Raji (cell line): ENCODE measurements around the gene DCST1.

Source experiments
- POLR2A ChIP-seq: IDR thresholded peaks from 2 replicates; pipeline ENCODE4 v1.6.1; 2011; ENCODE audit warnings: low read depth, low read length, control low read depth; ENCODE audit not compliant: insufficient read depth

DCST1 gene

DNA sequence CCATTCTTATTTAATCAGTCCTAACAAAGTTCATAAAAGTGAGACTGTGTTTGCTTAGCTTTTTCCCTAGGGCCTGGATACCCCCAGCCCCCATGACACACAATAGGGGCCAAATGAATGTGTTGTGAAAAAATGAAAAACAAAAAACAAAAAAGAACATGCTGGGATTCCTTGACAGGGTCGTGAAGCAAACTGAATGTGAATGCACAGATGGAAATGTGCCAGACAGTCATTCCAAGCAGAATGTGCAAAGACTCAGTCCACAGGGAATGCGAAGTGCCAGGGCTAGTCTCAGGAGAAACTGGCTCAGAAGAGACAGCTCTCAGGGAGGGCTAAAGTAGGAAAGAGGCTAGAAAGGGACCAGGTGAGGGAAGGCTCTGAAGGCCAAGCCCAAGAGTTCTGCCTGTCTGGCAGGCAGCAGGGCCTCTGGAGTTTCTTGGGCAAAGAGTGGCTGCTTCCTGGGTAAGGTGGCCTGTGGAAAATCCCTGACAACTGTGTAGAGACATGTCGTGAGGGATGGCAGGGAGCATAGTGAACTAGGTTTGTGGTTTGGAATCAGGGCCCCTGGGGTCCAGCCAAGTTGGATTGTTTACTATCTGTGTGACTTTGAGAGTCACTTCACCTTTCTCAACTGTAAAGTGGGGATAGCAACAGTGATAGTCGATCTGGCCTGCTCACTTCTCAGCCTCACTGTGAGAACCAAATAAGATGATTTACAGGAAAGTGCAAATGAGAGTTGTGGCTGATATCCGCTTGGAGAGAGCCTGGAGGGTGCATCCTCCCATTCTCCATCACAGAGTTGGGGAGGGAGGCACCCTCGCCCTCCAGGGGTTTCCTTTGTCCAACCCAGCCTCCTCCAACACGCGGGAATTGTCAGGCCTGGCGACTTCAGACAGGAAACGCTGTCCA is 16.3 kb downstream of the DCST1 start:
- no peak for TF ChIP-seq POLR2A

DNA sequence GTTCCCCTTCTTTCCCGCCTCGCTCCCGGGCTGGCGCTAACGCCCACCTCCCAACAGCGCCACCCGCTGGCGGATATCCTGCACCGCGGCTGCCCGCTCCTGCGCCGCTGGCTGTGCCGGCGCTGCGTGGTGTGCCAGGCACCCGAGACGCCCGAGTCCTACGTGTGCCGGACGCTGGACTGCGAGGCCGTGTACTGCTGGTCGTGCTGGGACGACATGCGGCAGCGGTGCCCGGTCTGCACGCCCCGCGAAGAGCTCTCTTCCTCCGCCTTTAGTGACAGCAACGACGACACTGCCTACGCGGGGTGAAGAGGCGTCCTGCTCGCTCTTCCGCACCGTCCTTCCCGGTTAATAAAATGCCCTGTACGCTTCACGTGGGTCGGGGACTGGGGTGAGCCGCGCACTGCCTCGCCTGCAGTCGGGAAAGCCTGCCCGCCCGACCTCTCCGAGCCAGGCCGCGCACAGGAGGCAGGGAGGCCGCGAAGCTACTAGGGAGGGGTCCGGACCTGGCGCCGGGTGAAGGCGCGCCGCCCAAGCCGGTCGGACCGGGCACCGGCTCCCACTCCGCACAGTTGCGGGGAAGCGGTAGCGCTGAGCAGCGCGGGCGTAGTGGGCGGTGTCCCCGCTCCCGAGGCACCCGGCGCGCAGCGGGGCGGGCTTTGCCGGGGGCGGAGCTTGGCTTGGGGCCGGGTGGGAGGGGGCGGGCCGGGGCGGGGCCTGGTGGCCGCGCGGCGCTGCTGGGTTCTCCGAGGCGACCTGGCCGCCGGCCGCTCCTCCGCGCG is 17.1 kb downstream of the DCST1 start, which contains the start of gene ADAM15:
Gene ADAM15 (plus strand): TSS at position 757 of the 782 bp plus-strand sequence. CDS start 71 bp downstream, outside the sequence.
- peak; percentile 68 for TF ChIP-seq POLR2A

DNA sequence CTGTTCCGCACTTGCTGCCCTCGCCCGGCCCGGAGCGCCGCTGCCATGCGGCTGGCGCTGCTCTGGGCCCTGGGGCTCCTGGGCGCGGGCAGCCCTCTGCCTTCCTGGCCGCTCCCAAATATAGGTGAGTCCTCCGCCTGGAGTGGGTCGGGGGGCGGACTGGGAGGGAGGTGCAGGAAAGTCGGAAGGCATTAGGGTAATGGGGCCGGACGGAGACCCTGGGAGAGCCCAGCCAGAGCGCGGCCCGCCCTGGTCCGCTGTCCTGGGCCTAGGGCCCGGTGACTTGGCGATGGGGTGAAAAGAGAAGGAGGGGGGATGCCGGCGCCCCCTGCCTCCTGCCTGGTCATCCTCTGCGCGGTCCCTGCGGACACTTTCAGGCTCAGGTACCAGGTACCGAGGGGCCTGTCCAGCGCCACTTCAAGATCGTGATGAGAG is 17.7 kb downstream of the DCST1 start:
- peak; percentile 69; the same call in 1 of the 2 replicates for TF ChIP-seq POLR2A

DNA sequence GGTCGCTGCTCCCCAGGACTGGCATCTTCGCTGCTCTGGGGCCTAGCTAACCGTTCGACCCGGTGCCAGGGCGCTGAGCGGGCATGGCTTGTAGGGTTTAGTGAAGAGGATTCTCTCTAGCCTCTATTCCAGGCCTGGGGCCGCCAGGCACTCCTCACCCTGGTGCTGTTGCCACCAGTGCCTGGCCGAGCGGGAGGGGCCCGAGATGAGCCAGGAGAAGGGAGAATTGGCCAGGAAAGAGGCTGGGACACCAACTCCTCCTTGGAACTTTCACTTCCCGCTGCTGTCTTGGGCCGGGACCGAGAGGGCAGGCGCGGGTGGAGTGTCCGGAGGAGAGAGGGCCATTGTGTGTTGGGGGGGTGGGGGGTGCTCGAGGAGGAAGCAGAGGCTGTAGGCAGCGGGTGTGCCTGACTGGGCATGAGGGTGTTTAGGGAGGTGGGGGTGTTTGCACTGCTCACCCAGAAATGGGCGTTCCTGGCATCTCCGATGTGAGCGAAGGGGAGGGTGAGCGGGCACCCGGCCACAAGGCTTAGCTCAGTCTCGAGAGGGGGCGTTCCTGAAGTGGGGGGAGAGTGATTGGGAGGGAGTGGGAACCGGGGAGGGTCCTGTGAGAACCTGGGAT is 18.3 kb downstream of the DCST1 start:
- no peak for TF ChIP-seq POLR2A

DNA sequence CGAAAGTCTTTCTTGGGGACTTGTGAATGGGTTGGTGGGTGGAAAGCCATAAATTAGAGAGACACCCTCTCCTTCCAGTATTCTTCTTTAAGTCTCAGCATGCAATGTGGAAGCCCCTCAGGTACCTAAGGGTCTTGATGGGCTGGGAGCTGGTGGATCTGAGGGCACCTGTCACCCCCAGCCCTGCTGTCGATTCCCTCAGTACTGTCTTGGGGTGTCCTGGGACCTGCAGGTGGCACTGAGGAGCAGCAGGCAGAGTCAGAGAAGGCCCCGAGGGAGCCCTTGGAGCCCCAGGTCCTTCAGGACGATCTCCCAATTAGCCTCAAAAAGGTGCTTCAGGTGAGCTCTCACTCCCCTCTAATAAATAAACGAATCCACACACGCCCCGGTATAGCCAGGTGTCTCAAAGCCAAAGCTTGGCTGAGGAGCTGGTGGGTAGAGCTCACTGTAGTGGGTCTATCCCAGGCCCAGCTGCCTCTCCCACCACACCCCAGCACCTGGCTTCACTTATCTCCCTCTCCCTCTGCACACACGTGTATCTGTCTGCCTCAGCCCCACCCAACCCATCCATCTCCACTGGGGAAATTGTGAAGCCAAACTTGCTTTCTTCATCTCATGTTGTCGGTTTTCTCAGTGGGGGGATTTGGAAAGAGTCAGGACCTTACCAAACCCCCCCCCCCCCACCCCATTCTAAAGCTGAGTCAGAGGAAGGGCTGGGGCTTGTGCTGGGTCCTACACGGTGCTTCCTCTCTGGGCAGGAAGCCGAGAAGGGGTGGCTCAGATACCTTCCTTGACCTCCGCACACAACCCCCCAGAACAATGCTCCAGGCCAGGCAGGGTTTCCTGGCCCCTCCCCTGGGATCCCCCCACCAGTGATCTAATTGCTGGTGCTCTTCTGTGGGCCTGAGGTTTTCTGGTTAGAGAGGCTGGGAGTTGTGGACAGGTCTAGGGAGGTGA is 19.1 kb downstream of the DCST1 start:
- TF ChIP-seq POLR2A, result no peak

DNA sequence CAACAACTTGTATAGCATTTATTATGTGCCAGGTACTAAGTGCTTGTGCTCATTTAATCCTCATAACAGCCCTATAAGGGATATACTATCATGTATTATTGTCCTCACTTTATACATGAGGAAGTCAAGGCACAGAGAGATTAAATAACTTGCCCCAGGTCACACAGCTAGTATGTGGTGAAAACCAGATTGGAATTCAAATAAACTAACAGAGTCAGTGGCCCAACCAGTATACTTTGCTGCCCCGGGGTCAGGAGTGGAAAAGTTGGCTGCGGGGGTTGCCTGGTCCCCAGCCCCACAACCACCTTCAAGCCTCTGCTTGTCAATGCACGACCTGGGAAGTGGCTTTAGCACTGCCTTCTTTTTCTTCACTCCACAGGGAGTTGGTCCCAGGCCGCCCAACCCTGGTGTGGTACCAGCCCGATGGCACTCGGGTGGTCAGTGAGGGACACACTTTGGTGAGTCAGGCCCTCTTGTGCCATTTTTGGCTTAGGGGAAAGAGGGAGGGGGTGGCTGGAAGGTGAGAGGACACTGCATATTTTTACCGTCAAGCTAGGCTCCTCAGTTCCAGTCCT is 20.0 kb downstream of the DCST1 start:
- TF ChIP-seq POLR2A, result no peak

DNA sequence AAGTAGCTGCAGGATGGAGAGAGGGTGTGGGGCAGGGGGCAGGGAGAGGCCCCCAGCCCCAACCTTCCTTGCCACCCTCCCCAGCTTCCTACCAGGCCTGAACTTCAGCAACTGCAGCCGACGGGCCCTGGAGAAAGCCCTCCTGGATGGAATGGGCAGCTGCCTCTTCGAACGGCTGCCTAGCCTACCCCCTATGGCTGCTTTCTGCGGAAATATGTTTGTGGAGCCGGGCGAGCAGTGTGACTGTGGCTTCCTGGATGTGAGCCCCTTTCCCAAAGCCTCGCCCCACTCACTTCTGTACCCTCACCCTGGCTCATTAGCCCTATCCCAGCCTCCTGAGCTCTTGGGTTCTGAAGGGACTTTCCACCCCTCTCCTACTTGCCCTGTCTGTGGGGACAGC is 23.5 kb downstream of the DCST1 start:
- no peak for TF ChIP-seq POLR2A

DNA sequence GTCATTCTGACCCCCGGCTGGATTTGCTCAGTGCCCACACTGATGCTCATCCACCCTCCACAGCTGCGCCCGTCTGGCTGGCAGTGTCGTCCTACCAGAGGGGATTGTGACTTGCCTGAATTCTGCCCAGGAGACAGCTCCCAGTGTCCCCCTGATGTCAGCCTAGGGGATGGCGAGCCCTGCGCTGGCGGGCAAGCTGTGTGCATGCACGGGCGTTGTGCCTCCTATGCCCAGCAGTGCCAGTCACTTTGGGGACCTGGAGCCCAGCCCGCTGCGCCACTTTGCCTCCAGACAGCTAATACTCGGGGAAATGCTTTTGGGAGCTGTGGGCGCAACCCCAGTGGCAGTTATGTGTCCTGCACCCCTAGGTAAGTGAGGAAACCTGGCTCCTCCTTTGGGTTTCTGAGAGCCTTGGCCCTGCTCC is 24.2 kb downstream of the DCST1 start:
- no peak for TF ChIP-seq POLR2A

DNA sequence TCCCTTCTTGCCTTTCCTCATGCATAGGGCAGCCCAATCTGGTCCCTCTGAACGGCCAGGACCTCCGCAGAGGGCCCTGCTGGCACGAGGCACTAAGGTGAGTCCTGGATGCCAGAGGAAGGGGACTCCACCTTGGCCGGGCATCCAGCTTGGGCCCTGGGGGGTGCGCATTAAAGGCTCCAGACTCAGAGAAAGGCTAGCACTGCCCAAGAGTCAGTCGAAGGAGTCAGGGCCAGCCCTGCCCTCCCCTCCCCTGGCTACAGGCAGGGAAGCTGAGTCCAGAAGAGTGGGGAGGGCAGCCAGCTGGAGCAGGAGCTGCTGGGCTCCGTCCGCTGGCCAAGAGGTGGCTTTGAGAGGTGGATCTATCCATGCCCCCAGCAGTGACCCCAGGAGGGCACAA is 27.1 kb downstream of the DCST1 start:
- no peak for TF ChIP-seq POLR2A

DNA sequence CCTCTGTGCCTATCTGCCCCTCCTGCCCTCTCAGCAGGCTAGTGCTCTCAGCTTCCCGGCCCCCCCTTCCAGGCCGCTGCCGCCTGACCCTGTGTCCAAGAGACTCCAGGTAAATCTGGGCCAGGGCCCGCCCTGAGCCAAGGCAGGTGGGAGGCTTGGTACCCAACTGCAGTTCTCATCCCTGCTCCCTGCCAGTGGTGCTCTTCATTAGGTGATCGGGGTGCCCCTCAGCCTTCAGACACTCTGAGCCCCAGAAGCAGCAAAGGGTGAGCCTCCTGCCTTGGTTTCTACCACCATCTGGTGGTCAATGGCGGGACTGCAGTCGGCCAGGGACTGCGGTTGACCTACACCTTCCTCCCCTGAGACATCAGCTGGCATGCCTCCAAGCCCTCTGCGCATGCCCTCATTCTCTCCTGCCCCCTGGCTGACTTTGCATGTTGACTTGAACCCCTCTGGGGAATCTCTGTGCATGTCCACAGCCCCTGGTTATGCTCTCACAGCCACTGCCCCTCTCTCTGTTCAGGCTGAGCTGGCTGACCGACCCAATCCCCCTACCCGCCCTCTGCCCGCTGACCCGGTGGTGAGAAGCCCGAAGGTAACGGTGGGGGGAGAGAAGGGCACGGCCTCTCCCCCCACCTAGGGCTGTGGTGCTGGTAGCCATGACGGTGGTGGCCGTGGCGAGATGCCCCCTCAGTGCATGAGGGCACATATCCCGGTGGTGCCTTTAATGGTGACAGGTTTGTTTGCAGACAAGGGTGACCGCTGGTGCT is 27.9 kb downstream of the DCST1 start:
- peak; percentile 29; the same call in 1 of the 2 replicates for TF ChIP-seq POLR2A

DNA sequence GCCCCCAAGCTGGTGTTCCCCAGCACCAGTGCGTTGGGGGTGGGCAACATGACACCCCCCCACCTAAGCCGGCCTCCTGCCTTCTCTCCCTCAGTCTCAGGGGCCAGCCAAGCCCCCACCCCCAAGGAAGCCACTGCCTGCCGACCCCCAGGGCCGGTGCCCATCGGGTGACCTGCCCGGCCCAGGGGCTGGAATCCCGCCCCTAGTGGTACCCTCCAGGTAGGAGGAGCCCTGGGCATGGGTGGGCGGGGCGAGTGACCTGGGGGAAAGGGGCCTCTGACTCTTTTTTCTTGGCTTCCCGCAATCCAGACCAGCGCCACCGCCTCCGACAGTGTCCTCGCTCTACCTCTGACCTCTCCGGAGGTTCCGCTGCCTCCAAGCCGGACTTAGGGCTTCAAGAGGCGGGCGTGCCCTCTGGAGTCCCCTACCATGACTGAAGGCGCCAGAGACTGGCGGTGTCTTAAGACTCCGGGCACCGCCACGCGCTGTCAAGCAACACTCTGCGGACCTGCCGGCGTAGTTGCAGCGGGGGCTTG is 28.6 kb downstream of the DCST1 start:
- no peak for TF ChIP-seq POLR2A

DNA sequence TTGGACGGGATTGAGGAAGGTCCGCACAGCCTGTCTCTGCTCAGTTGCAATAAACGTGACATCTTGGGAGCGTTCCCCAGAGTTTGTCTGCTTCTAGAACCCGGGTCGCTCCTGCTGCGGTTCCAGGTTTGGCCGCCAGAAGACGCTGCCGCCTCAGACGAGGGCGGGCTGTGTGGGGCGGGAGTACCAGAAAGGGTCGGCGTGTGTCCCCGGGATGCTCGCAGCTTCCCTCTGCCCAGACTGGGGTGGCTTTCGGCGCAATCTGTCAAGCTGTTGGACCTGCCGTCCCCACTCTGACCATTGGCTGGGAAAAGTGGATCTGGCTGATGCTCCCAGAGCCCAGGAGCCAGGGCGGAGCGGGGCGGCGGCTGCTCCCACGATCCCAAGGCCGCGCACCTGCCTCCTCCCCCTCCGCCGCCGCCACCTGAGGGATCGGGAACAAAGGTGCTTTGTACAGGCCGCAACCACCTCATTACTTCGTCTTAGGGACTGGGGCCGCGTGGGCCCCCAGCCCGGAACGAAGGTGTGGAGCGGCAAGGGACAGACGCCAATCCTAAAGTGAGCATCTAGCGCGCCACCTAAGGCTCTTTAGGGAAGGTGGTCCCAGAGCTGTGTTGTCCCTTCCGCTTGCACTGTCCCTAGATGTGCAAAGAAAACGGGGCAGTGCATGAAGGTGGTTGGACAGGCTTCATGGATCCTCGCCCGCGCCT is 29.2 kb downstream of the DCST1 start:
- TF ChIP-seq POLR2A, result peak; percentile 31; the same call in 1 of the 2 replicates
